Progenitor cell of endocrine pancreas (in vitro differentiated cells): ENCODE measurements around the gene ARSK. TPM values are rescaled to one million over a fixed set of nuclear protein-coding genes. Genes with fewer than 3 reads are reported as not detected.
A peak's percentile ranks its signal among the peaks of the same experiment; 100 is the strongest.

Experiments used
- DNase-seq: peaks from one replicate; pipeline ENCODE4 v3.0.0; 2021; ENCODE audit warnings: low spot score; ENCODE audit not compliant: unreplicated experiment
- H3K27ac Mint-ChIP-seq: 2 replicates; pipeline ENCODE4 v1.8.0; 2021; ENCODE audit warnings: mild to moderate bottlenecking, moderate library complexity, mixed read lengths
- H3K27me3 Mint-ChIP-seq: 2 replicates; pipeline ENCODE4 v1.8.0; 2021; ENCODE audit warnings: mixed read lengths
- H3K36me3 Mint-ChIP-seq: 2 replicates; pipeline ENCODE4 v1.8.0; 2022; ENCODE audit warnings: mixed read lengths; ENCODE audit not compliant: insufficient read depth
- H3K4me1 Mint-ChIP-seq: 2 replicates; pipeline ENCODE4 v1.8.0; 2021; ENCODE audit warnings: low read depth, mixed read lengths
- H3K4me3 Mint-ChIP-seq: 2 replicates; pipeline ENCODE4 v1.8.0; 2021; ENCODE audit warnings: low read depth, mild to moderate bottlenecking, moderate library complexity, mixed read lengths
- H3K9me3 Mint-ChIP-seq: 2 replicates; pipeline ENCODE4 v1.8.0; 2021; ENCODE audit warnings: low read depth, mixed read lengths
- CTCF ChIP-seq: fragments of 200-600 bp; sonication (generic); IDR thresholded peaks from one replicate; pipeline ENCODE4 v1.5.0; 2021; ENCODE audit warnings: antibody characterized with exemption, mild to moderate bottlenecking; ENCODE audit not compliant: unreplicated experiment
- total RNA-seq: library from RNA; stranded (reverse); gene quantifications from 2 replicates; pipeline ENCODE4 v1.2.1, GENCODE V29; 2021

ARSK gene
- total RNA-seq, 1 donor from 2014 or later, result 11.2 TPM

GRCh38 chr5:95621839-95622629 lies 67.1 kb downstream of the ARSK start:
- peaks cover 6% of the 10 kb centered on the region for H3K4me1 Mint-ChIP-seq
- H3K27me3 Mint-ChIP-seq, result peaks cover 66% of the 10 kb centered on the region
- no peaks in the 10 kb centered on the region for H3K36me3 Mint-ChIP-seq
- no peak for DNase-seq
- no peak for TF ChIP-seq CTCF
- no peak overlapping the region for H3K27ac Mint-ChIP-seq
- H3K9me3 Mint-ChIP-seq, result no peaks in the 10 kb centered on the region
- H3K4me3 Mint-ChIP-seq, result peak overlapping the region; percentile 68

GRCh38 chr5:95623706-95624105 lies 68.8 kb downstream of the ARSK start:
- no peak for DNase-seq
- TF ChIP-seq CTCF, result no peak
- H3K4me1 Mint-ChIP-seq, result peaks cover 6% of the 10 kb centered on the region
- H3K27ac Mint-ChIP-seq, result no peak overlapping the region
- peaks cover 55% of the 10 kb centered on the region for H3K27me3 Mint-ChIP-seq
- H3K9me3 Mint-ChIP-seq, result no peaks in the 10 kb centered on the region
- H3K36me3 Mint-ChIP-seq, result no peaks in the 10 kb centered on the region
- H3K4me3 Mint-ChIP-seq, result no peak overlapping the region

- no peak for TF ChIP-seq CTCF
- H3K36me3 Mint-ChIP-seq, result no peaks in the 10 kb centered on the region
These were observed 69.5 kb downstream of the ARSK start for GRCh38 chr5:95624368-95624767.

GRCh38 chr5:95626701-95627100 lies 71.8 kb downstream of the ARSK start:
- no peaks in the 10 kb centered on the region for H3K9me3 Mint-ChIP-seq
- H3K4me3 Mint-ChIP-seq, result no peak overlapping the region
- no peak for DNase-seq
- H3K36me3 Mint-ChIP-seq, result no peaks in the 10 kb centered on the region
- no peak overlapping the region for H3K27ac Mint-ChIP-seq
- no peak for TF ChIP-seq CTCF
- H3K4me1 Mint-ChIP-seq, result peaks cover 3% of the 10 kb centered on the region
- peaks cover 36% of the 10 kb centered on the region for H3K27me3 Mint-ChIP-seq

More at GRCh38 chr5:95624368-95624767, 69.5 kb downstream of the ARSK start:
- Mint-ChIP-seq H3K4me1 (peaks cover 6% of the 10 kb centered on the region), H3K4me3 (no peak overlapping the region), H3K27ac (no peak overlapping the region), H3K27me3 (peaks cover 48% of the 10 kb centered on the region), H3K9me3 (no peaks in the 10 kb centered on the region)
- DNase-seq, result no peak

- Mint-ChIP-seq H3K36me3 (no peaks in the 10 kb centered on the region), H3K4me3 (no peak overlapping the region), H3K4me1 (peaks cover 3% of the 10 kb centered on the region), H3K9me3 (no peaks in the 10 kb centered on the region), H3K27me3 (peaks cover 21% of the 10 kb centered on the region), H3K27ac (no peak overlapping the region)
- no peak for TF ChIP-seq CTCF
- DNase-seq, result no peak
These were observed 73.3 kb downstream of the ARSK start for GRCh38 chr5:95627971-95628810.
